SIG-M5 (cell line): ENCODE results near the gene TRIOBP.

ENCODE experiments used
- DNase-seq: peaks from one replicate; lab custom pipeline; 2025; lab: John Stamatoyannopoulos, UW

TRIOBP gene

DNA sequence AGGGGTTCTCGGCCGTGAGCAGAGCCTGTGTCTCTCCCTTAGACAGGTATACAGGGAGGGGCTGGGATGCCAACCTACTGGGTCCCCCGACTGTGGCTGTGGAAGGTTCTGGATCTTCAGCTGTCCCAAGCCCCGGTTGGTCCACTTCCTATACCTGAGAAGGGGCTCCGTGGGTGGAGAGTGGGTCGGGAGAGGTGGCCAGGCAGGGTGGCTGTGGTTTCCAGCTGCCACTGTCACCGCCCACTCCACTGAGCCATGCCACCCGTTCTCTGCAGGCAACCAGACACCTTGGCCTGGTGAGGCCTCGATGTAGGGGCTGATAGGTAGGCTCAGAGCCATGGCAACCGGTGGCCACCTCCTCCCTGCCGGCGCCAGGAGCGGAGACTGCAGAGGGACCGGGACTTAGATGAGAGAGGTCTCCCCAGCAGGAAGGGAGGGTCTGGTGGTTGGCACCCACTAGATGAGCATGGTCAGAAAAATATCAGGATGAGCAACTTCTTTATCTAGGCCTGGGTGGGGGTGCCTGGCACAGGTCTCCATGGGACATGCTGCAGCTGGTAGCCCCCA, 53.8 kb downstream of the TRIOBP start:
- DNase-seq, result no peak

- no peak for DNase-seq
Observed at GRCh38 chr22:37751449-37752188, 54.8 kb downstream of the TRIOBP start.

- no peak for DNase-seq
Observed at GRCh38 chr22:37752189-37753087, 55.6 kb downstream of the TRIOBP start.

GRCh38 chr22:37753746-37754145, 56.9 kb downstream of the TRIOBP start:
- no peak for DNase-seq

GRCh38 chr22:37757663-37758062, 60.8 kb downstream of the TRIOBP start:
- no peak for DNase-seq

DNA sequence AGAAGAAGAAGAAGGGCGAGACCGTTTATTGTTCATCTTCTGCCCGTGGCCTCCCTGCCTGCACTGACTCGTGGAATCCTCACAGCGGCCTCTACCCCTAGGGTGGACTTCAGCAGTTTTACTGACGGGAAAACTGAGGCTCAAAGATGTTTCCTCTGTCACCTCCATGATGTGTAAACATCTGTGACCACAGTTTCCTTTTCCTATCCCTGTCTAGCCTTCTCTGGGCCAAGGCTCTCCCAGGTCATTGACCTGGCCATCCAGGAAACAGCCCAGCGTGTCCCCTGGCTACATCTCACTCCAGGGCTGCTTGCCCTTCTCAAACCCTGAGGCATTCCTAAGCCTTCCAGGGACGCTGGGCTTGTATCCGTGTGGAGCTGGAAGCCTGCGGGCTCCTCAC, 61.8 kb downstream of the TRIOBP start:
- DNase-seq, result no peak

DNA sequence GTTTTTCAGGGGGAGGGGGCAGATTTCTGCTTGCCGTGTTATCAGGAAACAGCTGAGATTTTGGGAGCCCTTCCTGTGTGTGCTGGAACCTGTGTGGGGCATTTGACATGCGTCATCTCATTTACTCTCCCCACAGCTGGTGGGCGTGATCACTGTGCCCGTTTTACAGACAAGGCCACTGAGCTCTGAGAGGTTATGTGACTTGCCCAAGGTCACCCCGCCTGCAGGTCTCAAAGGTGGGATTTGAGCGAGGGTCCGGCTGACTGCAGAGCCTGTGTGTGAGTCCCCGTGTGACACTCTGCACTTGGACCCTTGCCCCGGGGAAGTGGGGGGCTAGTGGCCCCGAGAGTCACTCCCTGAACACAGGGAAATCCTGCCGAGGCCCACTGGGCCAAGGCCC, 62.4 kb downstream of the TRIOBP start:
- no peak for DNase-seq

DNA sequence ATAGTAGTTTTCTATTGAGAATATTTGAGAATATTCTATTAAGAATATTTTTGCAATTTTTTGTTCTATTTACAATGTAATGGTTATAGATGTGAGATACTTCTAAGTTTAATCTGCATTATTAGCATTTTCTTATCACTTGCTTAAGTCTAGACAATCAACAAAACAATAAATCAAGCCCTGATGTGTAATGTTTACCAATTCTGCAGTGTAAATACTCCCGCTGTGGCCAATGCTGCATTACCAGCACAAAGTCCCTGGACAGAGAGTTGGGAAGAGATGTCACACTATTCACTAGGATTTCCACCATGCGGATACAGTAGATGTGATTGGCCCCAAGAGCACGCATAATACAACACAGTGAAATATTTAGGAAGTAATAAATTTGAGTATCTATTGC, 63.3 kb downstream of the TRIOBP start:
- no peak for DNase-seq

DNA sequence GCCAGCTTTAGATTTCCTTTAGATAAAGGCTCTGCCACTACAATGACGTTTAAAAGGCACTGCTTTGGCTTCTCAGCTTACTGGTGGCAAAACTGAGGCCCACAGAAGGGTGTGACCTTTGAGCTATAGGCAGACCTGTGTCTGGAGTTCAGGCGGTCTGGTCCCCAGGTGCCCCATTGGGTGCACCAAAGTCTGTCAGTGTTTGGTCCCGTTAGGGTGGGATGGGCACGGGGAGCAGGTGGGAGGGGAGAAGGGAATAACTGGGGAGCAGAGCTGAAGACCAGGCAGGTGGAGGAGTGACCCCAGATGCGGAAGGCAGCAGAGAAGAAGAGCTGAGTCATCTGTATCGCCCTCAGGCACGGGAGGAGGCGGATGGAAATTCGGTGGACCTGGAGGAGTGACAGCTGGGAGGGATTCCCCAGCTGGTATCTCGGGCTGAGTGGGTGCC, 65.6 kb downstream of the TRIOBP start:
- DNase-seq, result no peak

- DNase-seq, result no peak
Observed at GRCh38 chr22:37763012-37763411, 66.2 kb downstream of the TRIOBP start.

DNA sequence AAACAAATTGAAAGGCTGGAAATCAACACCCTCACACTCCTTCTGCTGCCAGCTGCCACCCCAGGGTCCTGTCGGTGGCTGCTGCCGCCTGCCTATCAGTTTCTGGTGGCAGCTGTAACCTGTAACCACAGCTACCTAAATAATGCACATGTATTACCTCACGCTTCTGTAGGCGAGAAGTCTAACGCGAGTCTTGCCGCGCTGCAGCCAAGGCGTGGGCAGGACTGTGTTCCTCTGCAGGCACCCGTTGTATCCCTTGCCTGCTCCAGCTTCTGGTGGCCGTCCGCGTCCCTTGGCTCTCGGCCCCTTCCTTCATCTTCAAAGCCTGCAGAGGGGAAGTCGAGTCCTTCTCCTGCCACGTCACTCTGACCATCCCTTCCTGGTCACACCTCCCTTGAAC, 66.8 kb downstream of the TRIOBP start:
- no peak for DNase-seq

DNA sequence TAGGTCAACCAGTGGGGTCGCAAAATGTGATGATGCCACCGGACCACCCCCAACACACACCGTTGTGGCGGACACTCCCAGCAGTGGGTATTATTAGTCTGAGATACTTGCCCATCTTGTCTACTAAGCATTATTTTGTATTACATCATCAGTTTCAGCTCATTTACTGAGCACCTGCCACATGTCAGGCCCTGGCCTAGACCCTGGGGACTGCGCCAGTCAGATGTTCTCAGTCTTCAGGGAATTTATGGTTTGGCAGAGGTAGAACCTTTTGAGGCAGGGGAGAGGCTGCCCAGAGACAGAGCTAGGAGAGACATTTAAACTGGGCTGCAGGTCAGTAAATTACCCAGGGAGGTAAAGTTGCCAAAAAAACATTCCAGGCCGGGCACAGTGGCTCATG, 67.8 kb downstream of the TRIOBP start:
- no peak for DNase-seq

DNA sequence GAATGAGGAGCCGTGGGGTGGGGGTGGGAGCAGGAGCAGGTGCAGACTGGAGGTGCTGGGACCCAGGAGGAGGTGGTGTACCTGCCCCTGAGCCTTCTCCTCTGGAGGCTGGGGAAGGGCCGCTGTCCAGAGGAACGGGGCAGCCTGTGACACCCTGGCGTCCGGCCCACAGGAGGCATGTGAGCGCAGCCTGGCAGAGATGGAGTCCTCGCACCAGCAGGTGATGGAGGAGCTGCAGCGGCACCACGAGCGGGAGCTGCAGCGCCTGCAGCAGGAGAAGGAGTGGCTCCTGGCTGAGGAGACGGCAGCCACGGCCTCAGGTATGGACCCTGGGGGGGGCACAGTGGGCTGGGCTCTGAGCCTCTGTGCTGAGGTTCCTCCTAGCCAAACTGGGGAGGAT, 68.7 kb downstream of the TRIOBP start:
- no peak for DNase-seq

DNA sequence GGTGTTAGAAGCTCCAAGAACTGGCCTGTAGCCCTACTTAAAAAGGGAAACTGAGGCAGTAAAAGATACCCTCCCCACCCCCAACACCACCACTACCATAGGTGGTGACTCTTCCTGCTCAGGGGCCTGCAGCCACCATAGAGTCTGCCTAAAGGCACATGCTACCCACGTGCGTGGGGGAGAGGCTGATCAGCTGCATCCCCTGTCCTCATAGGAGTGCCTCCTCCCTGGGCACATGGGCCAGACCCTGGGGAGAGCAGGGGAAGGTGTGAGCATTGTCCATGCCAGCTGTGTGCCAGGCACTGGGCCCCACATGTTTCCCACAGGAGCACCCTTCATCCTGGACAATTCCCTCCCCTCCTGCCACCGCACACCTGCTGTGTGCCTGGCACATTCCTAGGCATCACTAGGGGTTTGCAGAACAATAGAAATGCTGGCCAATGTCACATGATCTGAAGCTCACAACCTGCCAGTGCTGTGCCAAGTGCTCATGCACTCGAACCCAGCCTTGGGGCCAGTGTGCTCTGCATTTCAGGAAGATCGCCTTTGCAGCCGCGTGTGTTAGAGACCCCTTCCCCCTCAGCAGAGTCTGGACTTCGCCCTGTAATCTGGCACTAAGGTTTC, 69.2 kb downstream of the TRIOBP start:
- DNase-seq, result no peak

DNA sequence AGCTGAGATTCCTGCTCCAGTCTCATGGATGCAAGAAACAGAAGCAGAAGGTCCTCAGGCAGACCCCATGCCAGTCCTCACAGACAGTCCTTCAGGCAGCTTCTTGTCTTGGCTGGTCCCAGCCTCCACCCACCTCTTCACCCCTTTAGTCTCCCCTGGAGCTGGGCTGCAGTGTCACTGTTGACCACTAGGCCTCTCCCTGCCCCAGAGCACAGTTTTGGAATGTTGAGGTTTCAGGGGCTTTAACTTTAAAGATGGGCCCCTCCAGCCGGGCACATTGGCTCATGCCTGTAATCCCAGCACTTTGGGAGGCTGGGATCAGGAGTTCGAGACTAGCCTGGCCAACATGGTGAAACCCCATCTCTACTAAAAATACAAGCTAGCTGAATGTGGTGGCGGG, 71.4 kb downstream of the TRIOBP start:
- DNase-seq, result no peak

DNA sequence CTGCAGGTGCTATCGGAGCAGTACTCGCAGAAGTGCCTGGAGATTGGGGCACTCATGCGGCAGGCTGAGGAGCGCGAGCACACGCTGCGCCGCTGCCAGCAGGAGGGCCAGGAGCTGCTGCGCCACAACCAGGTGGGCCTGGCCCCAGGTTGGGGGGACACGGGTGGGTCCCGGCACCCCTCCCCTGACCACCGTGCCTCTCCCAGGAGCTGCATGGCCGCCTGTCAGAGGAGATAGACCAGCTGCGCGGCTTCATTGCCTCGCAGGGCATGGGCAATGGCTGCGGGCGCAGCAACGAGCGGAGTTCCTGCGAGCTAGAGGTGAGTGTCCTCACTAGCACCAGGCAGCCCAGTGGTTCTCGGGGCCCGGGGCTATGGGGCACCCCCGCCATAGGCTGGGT, 72.2 kb downstream of the TRIOBP start:
- DNase-seq, result no peak

DNA sequence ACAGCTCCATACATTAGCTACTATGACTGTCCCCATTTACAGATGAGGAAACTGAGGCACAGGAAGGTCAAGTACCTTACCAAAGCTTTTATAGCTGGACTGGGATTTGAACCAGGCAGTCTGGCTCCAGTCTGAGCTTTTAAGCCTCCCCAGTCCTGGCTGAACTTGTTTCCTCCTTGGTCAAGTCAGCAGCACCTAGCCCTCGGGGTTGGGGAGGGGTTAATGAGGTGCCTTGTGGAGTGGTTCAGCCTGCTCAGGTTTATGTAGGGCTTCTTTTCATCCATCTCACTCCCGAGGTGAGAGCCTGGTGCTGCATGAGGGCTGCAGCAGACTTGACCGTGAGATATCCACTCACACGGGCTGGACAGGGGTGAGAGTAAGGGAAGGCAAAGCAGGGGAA, 74.2 kb downstream of the TRIOBP start:
- DNase-seq, result no peak

- DNase-seq, result no peak
Observed at GRCh38 chr22:37771702-37772427, 75.0 kb downstream of the TRIOBP start.

GRCh38 chr22:37774728-37775127, 77.9 kb downstream of the TRIOBP start:
- no peak for DNase-seq

- no peak for DNase-seq
Observed at GRCh38 chr22:37775785-37776638, 79.2 kb downstream of the TRIOBP start.

- DNase-seq, result no peak
Observed at GRCh38 chr22:37776639-37777005, 79.8 kb downstream of the TRIOBP start.
